ENCODE data around the gene TFPT.

The TFPT gene

DNA sequence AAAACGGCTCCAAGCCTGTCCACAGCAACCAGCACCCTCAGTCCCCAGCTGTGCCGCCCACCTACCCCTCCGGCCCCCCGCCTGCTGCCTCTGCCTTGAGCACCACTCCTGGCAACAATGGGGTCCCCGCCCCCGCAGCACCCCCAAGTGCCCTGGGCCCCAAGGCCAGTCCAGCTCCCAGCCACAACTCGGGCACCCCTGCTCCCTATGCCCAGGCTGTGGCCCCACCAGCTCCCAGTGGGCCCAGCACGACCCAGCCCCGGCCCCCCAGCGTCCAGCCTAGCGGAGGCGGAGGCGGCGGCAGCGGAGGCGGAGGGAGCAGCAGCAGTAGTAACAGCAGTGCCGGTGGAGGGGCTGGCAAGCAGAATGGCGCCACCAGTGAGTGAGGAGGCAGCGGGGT lies 32.7 kb upstream of the TFPT start:
- DNase-seq = no peak

DNA sequence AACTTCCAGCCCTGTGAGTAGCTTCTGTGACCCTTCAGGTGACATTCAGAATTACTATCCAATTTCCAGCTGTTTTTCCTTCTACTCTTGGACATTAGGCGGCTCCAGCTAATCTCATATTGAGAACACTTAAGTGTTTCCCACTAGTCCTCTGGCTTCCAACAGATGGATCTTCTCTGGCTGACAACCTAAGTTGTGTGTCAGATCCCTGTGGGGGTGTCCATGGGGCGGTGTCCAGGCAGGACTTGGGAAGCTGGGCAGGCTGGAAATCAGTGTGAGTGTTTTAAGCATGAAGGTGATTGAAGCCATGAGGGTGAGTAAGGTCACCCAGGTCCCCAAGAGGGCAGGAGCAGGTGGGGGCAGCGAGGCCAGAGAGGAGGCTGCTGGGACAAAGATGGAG lies 32.2 kb upstream of the TFPT start:
- no peak for DNase-seq

DNA sequence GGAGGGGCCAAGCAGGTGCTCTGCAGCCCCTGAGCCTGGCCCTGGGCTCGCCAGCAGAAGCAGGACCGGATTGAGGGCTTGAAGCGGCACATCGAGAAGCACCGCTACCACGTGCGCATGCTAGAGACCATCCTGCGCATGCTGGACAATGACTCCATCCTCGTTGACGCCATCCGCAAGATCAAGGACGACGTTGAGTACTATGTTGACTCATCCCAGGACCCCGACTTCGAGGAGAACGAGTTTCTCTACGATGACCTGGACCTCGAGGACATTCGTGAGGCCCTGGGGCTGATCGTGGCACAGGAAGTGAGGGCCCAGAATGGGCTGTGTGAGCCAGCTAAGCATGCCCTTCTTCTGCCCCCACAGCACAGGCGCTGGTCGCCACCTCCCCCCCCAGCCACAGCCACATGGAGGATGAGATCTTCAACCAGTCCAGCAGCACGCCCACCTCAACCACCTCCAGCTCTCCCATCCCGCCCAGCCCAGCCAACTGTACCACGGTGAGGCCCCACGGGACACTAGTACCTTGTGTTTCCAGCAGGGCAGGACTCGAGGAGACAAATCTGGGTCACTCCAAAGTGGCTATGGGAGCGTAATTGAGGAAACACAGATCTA lies 30.2 kb upstream of the TFPT start:
- no peak for DNase-seq

DNA sequence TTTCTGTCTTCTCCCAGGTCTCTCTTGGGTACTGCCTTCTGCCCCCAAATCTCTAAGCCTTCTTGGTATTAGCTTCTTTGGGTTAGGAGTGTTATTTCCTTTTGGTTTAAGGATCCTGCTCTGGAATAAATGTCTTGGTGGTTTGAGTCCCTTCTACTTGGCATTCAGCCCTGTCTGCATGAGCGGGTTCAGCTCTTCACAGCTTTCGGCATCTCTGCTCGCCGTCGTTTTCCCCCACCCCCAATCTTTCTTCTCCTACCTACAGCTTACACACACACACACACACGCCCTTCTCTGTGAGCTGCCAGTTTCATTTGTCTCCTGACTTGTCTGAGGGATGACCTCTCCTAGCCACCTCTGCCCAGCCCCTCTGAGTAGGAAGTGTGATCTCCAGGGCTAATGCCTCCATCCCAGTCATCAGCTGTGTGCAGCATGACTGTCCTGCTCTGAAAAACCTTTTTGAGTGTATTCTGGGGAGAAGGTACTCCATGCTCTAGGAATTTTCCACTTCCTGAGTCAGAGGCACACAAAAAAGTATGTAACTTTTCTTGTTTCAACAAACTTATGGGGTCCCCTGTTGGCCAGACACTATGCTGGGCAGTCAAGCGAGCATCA lies 26.8 kb upstream of the TFPT start:
- no peak for DNase-seq

DNA sequence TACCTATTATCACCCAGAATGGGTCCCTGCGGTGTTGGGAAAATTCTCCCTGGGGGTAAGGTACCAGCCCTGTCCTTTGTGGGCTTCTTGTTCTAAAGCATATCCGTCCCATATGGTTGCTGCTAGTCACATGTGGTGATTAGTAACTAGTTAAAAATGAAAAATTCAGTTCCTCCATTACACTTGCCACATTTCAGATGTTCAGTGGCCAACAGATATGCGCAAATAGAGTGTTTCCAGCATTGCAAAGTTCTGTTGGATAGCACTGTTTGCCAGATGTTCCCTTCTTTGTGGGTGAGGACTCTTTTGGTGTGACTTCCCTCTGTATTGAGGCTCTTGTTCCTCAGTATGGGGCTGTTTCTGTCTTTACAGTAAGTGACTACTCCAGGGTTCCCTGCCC lies 25.9 kb upstream of the TFPT start:
- no peak for DNase-seq

DNA sequence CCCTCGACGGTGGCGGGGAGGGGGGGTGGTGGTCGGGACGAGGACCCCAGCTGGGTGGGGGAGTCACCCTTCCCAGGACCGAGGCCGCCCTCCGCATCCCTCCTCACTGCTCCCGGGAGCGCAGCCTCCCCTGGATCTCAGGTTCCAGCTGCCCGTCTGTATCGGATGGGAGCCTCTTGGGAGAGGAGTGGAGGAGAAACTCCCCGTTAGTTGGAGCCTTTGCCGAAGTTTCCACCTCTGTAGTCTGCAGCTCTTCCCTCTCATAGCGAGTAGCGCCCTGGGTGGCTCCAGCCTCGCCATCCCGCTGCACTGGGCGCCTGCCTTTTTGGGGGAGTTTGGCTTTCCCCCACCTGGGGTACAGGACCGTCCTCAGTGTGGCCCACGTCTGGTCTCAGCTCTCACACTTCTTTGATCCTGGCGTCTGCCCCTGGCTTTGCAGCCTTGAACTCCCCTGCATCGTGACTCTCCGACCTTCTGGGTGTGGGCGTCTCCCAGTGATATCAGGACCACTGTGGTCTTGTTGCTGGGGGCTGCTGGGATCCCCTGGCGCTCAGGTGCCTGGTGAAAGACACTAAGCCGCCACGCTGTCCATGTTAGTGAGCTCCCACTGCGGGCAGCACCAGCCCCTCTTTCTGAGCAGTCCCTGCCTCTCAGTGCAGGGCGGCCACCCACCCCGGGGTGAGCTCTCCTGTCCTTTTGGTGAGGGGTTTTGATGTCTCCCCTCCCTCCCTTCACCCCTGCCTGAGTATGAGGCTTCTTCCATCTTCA lies 23.2 kb upstream of the TFPT start:
- DNase-seq = no peak

DNA sequence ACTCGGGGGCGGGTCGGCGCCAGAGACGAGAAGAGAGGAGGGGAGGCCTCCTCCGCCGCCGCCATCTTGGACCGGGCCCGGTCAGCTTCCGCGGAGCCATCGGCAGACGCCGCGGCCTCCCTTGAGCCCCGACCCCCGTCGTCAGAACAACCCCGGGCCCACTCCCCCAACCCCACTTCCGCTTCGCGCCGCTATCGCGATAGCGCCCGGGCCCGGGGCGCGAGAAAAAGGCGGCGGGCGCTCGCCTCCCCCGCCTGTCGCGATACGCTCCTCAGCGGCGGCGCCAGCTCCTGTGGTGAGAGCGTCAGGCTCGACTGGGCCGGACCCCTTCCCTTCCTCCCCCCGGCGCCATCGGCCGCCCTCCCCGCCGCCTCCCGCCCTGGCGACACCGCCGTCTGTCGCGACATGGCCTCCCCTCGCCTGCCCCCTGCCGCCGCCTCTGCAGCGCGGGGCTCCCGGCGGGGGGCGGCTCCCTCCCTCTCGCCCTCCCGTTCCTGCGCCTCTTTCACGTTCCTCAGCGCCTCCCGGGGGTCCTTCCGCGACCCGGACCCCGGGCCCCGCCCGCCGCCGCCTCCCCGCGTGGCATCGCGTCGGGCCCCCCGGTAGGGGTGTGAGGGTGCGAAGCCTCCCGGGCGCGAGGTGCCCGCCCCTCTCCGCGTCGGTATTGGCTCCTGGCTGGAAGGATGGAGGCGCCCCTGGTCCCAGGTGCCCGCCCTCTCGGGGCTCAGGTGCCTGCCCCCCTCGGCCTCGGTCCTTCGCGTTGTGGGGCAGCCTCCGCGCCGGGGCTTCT lies 22.4 kb upstream of the TFPT start, which contains the start of gene CNOT3:
TSS of gene CNOT3 (plus strand) at position 64 of the 790 bp plus-strand sequence. CDS start 5,217 bp downstream, outside the sequence.
- DNase-seq = no peak

DNA sequence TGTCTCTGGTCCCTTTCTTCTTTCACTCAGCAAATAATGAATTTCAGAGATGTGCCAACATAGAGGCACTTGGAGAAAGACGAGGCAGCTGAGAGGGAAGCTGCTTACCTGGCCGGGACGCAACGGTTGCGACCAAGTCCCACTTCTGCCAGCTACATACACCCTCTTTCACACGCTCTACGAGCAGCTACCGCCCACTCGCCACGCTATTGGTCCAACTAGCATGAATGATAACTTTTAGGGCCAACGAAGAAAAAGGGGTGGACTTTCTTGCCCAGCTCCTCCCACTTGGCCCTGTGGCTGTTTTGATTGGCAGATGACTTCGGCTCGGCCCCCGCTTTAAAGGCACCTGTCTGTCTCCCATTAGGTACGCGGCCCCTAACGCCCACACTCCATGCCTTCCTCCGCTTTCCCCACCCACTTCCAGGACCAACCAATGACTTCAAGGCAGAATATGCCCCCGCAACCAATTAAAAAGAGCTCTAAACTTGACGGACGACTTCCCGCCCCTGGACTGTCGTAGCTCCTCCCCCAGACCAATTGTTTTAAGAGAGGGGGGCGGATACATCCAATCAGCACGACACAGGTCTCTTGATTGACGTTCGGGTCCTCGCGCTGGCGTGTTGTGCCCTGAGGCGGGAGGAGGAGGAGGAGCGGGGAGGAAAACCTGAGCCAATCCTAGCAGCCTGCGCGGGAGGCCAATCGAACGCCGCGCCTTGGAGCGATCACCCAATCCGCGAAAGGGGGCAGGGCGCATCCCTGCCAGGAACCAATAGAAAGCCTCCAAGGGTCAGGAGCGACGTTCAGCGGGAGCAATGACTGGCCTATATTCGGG lies 21.6 kb upstream of the TFPT start:
- DNase-seq = peak; percentile 100

DNA sequence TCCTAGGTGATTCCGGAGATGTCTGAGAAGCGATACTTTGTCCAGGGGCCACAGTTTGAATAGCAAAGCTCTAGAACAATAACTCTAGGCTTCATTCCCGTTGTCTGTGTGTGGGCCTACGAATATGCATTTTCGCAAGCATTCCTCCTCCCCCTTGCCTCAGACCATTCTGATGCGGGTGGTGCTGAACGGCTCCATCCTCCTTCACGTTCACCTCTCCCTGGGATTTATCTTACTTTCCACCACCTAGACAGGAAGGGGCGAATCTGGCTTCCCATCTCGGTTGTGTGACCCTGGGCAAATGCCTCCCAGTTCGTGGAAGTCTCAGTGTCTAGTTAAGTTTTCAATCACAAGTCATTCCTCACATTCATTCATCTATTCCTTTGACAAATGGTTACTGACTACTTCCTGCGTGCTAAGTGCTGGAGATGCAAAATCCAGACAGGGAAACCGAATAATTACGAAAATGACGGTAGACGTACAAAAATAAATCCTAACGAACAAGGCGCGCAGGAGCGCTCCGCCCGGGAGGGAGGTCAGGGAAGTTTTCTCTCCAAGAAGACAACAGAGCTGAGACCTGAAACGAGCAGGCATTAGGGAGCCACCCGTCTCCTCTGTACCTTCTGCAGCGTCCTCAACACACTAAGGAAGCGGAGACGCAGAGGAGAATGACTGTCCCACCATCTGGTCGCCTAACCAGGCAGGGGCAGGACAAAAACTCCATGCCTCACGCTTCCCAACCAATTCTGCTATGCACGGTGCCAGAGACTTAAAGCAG lies 20.8 kb upstream of the TFPT start:
- DNase-seq = peak; percentile 31

DNA sequence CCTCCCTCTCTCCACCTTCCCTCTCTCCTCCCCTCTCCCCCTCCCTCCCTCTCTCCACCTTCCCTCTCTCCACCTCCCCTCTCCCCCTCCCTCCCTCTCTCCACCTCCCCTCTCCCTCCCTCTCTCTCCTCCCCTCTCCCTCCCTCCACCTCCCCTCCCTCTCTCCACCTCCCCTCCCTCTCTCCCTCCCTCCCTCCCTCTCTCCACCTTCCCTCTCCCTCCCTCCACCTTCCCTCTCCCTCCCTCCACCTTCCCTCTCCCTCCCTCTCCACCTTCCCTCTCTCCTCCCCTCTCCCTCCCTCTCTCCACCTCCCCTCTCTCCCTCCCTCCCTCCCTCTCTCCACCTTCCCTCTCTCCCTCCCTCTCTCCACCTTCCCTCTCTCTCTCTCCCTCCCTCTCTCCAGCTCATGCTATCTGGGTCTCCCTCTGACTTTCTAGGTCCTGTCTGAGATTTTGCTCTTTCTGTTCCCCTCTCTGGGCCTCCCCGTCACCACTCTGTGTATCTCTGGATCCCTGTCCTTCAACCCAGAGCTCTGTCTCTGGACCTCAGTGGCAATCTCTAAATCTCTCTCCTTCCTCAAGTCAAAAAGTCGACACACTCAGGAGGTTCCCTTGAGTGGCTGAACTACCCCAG lies 18.6 kb upstream of the TFPT start:
- no peak for DNase-seq

DNA sequence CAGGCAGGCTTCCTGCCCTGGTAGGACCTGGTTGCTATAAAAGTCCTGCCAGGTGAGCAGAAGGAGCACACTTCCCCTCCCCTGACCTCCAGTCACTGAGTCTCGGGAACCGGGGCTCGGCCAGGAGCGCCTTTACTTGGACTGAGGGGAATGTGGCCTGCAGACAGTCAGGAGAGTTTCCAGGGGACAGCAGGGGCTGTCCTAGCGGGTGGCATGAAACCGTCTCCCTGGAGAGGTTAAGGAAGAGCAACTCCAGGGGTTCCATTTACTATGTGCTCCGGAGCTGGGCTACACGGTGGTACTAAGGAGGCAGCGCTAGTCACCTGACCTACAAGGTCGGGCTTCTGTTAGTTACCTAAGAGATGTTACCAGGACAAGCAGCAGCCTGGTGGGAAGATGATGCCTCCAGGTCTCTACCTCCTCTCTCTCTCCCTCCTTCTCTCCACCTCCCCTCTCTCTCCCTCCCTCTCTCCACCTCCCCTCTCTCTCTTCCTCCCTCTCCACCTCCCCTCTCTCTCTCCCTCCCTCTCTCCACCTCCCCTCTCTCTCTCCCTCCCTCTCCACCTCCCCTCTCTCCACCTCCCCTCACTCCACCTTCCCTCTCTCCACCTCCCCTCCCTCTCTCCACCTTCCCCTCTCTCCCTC lies 18.0 kb upstream of the TFPT start:
- peak; percentile 25 for DNase-seq

DNA sequence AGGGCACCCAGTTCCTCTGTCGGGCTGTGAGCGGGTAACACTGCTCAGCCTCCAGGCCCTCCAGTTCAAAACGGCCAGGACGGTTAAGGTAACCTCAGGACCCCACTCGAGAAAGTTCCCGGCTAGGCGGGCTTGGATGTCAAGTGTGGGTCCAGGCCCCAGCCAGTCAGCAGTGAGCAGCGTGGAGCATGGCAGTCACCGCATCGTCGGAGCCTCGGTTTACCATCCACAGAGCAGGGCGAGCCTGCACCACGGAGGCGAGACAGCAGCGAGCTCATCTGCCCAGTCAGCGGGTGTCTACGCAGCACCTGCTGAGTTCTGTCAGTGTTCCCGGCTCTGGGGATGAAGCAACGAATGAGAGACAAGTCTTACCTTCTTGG lies 14.2 kb upstream of the TFPT start:
- no peak for DNase-seq

DNA sequence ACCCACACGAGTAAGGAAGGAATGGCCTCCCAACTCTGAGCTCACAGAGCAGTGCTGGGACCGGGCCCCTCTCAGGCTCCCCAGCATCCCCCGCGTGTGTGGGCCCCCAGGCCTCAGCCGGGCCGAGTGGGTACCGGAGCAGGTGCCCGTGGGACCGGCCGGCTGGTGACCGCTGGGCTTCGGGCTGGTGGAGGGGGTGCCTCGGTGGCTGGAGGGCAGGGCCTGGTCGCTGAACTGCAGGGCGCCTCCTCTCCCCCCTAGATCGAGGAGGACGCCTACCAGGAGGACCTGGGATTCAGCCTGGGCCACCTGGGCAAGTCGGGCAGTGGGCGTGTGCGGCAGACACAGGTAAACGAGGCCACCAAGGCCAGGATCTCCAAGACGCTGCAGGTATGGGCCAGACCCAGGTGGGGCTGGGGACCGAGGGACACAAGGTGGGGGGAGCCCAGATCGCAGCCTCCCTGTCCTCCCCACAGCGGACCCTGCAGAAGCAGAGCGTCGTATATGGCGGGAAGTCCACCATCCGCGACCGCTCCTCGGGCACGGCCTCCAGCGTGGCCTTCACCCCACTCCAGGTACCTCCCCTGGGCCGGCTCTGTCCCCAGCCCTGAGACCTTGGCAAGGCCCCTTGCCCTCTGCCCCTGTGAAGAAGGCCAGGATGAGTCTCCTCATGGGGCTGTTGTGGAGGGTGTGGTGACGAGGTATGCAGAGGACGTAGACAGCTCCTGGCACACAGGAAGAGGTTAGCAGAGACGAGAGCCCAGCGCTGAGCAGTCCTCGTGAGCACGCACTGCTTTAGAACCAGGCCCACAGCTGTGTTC lies 13.5 kb upstream of the TFPT start:
- DNase-seq = no peak

DNA sequence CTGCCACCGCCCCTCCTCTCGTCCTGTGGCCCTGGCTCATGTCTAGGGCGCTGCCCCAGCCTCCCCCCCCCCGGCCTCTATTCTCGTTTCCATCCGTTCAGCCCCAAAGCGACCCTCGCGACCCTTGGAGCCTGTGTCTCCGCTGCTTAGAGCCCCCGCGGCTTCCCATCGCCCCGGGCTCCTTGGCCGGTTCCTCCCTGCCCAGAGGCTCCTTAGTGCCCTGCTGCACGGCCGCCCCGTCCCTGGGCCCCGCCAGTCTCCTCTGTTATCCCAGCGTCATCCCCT lies 12.9 kb upstream of the TFPT start:
- DNase-seq = no peak

DNA sequence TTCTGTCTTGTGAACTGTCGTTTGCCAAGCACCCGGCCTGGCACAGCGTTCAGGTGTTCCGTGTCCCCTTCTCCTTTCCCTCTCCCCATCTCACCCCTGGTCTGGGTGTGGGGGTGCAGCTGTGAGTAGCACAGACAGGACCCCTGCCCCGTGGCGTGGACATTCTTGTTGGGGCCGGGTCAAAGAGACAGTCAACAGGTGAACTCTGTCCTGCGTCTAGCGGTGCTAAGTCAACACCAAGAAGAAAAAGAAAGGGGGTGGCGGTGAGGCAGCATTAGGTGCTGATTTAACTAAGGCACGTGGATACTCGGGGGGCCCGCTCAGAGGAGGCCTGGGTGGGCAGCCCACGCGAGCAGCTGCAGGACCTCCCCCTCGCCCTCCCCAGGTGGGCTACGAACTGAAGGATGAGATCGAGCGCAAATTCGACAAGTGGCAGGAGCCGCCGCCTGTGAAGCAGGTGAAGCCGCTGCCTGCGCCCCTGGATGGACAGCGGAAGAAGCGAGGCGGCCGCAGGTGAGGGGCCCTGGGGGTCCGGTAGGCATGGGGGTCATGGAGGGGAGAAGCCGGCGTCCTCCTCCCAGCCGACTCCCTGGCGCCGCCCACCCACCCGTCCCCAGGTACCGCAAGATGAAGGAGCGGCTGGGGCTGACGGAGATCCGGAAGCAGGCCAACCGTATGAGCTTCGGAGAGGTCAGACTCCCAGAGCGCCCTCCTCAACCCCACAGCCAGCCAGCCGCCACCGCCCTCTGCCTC lies 12.4 kb upstream of the TFPT start:
- no peak for DNase-seq

DNA sequence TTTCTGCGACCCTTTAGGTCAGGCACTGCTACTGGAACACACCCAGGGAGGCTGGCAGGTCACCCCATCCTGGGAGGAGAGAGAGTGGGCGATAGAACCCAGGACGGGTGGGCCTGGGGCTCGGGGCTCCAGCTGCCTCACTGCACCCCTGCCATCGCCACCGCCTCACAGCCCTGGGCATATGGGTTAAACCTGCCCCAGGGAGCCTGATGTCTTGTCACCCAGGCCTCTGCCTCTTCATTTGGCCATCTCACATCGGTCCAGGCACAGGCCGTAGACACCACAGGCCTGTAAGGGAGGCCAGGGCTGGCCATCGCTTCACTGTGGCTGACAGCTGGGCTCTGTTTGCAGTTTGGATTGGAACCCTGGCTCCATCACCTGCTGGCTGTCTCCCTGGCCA lies 10.3 kb upstream of the TFPT start:
- no peak for DNase-seq

DNA sequence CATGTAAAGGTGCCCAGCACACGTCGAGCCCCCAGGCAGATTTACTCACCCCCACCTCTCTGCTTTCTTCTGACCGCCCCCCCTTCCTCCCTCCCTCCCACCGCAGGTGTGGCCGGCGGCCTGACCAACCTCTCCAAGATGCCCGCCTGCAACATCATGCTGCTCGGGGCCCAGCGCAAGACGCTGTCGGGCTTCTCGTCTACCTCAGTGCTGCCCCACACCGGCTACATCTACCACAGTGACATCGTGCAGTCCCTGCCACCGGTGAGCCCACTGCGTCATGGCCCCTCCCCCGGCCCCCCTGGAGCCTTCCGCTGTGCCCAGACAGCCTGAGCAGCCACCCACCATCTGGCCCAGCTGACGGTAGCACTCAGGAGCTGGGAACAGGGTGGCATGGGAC lies 8.9 kb upstream of the TFPT start:
- no peak for DNase-seq

DNA sequence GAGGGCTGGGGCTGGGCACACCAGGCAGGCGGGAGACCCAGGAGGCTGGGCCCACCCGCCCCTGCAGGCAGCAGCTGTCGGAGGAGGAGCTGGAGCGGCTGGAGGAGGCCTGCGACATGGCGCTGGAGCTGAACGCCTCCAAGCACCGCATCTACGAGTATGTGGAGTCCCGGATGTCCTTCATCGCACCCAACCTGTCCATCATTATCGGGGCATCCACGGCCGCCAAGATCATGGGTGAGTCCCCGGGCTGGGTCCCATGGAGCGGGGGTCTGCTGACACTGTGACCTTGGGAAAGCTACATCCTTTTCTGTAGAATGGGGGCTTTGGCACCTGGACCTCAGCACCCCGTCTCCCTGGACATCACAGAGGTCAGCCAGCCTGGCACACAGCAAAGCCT lies 8.2 kb upstream of the TFPT start:
- no peak for DNase-seq

DNA sequence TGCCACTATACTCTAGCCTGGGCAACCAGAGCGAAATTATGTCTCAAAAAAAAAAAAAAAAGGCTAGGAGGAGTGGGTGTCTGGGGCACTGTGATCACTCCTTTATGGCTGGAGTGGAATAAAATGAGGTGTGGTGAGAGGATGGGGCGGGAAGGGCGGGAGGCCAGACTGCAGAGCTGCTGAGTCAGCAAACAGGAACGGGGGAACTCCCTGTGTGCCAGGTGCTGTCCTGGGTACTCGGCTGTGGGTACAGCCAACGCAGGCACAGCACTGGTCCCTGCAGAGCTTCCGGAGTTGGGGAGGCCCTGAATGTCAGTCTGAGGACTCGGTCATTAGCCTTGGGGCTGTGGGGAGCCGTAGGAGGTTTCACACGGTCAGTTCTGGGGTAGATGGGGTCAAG lies 5.8 kb upstream of the TFPT start:
- DNase-seq = no peak
